GM12801 (cell line): Measurements from ENCODE around the gene HDAC7.

Experiments used
- TF ChIP-seq, protein P1 (sequence below): IDR thresholded peaks from one replicate; pipeline ENCODE4 v1.5.1; 2011; ENCODE audit warnings: control low read depth; ENCODE audit not compliant: insufficient read length; ENCODE audit errors: extremely low read depth

Gene HDAC7

DNA sequence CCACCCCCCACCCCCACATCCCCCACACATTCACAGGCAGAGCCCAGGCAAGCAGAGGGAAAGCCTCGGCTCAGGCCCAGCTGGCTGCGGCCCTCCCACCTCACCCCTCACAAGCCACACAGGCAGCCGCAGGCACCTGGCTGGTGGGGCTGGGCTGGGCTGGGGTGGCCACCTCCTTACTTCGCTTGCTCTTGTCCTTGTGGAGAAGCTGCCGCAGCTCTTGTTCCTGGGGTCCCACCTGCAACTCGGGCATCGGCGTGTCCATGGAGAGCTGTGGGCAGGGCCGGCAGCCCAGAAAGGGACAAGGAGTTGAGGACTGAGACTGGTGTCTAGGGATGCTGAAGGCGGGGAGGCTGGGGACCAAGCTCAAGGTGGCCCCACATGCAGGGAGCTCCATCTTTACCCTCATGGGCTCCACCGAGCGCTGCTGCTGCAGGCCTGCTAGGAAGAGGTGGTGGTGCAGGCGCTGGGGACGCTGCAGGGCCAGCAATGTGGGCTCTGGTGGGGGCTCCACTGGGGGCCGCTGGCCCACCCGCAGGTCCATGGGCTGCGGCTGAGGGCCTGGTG, 21.2 kb downstream of the HDAC7 start:
- TF ChIP-seq, protein P1, sequence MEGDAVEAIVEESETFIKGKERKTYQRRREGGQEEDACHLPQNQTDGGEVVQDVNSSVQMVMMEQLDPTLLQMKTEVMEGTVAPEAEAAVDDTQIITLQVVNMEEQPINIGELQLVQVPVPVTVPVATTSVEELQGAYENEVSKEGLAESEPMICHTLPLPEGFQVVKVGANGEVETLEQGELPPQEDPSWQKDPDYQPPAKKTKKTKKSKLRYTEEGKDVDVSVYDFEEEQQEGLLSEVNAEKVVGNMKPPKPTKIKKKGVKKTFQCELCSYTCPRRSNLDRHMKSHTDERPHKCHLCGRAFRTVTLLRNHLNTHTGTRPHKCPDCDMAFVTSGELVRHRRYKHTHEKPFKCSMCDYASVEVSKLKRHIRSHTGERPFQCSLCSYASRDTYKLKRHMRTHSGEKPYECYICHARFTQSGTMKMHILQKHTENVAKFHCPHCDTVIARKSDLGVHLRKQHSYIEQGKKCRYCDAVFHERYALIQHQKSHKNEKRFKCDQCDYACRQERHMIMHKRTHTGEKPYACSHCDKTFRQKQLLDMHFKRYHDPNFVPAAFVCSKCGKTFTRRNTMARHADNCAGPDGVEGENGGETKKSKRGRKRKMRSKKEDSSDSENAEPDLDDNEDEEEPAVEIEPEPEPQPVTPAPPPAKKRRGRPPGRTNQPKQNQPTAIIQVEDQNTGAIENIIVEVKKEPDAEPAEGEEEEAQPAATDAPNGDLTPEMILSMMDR = no peak

DNA sequence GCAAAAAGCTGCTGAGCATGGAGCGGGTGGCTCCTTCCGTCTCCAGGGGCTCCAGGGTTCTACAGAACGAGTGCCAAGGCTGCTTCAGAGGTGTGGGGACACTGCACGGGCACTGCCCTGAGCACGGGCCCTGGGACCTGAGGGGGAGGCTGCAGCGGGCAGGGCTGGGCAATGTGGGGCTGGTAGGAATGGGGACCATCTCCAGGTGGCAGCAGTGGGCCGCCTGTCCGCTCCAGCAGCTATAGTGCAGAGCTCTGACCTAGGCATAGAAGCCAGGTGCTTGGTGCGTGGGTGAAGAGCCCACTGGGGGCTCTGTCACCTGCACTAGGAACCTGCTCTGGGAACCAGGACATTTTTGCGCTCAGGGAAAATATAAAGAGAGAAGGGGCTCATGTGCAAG, 22.3 kb downstream of the HDAC7 start:
- TF ChIP-seq, protein P1 = no peak

DNA sequence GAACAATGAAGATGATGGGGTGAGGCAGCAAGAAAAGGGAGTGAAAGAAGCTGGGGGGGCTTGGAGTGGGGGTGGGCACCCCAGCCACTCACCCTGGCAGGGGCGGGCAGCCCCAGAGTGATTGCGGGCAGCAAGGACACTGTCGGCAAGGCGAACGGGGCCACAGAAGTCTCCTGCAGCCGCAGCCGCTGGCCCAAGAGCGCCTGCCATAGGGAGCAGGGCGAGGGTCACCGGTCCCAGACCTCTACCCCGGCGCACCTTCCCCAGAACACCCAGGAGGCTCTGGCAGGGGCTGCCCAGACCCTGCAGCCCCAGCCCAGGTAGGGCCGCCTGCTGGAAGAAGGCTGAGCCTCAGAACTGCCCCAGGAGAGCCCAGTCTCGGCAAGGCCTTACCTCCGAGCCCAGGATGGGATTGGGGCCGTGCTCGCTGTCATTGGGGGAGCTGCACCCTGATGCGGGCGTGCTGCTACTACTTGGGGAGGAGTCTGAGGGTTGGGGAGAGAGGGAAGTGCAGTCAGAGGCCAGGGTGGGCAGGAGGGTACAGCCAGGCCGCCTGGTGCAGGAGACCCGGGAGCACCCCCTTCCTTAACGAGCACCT, 23.8 kb downstream of the HDAC7 start:
- TF ChIP-seq, protein P1 = no peak

DNA sequence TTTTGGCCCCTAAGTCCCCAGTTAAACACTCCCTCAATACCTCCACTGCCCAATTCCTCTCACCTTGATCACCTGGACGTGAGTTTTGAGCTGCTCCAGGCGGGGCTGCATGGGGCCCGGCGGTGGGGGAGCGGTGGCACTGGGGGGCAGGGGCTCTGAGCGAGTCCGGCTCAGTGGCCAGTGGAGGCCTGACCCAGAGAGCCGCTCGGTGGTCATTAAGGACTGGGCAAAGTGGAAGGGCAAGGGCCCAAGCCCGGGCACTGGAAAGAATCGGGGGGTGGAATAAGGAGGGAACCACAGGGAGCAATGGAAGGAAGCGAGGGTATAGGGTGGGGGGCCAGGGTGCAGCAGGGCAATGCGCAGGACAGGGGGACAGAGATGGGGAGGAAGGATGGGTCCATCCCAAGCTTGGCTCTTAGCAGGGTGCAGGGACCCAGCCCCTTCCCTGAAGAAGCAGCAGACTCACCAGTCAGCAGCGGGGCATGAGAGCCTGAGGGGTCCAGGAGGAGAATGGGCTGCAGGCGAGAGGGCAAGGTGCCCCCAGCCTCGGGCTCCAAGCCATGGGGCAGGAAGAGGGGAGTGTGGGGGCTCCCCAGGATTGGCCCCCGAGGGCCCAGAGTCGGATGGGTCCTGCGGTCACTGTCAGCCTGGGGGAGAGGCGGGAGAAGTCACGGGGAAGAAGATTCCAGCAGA, 24.4 kb downstream of the HDAC7 start:
- TF ChIP-seq, protein P1 = no peak

DNA sequence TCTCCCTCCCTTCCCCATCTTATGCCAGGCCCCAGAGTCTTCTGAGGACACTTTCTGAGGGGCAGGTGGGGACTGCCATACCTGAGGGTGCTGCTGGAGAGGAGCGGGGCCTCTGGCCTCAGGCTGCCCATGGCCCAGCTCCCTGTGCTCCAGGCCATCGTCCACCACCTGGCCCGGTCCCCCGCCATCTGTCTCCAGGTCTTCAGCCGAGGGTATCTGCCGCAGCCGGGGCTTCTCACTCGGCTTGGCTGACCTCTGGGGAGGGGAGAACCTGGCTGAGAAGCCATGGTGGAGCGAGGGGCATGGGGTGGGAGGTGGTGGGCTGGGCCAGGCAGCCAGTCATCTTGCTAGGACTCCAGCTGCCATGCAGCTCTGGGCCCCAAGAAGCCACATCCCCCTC, 25.0 kb downstream of the HDAC7 start:
- TF ChIP-seq, protein P1 = no peak

DNA sequence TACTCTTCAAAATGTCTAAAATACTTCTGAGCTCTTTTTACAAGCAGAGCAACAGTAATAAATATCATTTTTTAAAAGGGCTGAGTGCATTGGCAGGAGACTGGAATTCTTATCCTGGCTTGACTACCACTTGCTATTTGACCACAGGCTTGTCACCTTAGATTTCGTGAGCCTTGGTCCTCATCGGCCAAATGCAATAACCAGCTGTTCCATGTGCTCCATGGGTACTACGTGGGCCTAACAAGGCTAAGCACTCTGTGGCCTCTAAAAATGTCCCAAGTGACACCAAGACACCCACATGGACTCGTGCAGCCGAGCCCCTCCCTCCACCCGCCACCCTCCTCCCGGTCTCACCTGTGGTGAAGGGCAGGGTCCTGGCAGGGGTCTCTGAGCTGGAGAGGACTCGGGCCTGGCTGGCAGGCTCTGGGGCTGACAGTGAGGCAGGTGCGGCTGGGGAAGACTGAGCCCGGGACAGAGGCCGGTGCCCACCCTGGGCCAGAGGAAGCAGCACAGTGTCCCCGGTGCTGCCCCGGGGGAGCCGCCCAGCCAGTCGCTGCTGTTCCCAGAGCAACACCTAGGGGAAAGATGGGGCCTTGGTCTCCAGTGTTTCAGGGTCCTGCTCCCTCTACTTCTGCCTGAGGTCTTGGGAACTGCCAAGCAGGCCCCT, 26.6 kb downstream of the HDAC7 start:
- TF ChIP-seq, protein P1 = no peak

DNA sequence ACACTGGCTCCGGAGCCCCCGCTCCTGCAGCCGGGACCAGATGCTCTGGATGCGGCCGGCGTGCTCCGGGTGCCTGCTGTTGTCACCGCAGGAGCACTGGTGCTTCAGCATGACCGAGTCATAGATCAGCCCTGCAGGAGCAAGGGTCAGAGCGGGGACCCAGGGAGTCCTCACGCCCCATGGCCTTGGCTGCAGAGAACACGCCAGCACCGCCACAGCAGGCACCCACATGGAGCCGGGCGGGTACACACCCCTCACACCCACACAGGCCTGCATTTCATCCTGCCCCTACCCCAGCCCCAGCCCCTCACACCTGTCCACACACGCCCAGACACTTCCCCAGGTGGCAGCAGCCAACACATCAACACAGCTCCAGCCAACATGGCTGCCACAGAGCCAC, 27.8 kb downstream of the HDAC7 start:
- TF ChIP-seq, protein P1 = no peak
